HG02678 (cell line): Measurements from ENCODE around the gene LRRC25.
"Not testable (repeated sequence)": the region's sequence is repeated elsewhere in the genome, so short reads cannot be mapped to it uniquely, and the experiment has no call there.

Experiments used
- ATAC-seq: cut with Tn5 transposase; IDR thresholded peaks from one replicate; pipeline ENCODE4 v1.9.1; 2021; ENCODE audit warnings: mild to moderate bottlenecking, moderate library complexity; ENCODE audit not compliant: unreplicated experiment

LRRC25 gene

DNA sequence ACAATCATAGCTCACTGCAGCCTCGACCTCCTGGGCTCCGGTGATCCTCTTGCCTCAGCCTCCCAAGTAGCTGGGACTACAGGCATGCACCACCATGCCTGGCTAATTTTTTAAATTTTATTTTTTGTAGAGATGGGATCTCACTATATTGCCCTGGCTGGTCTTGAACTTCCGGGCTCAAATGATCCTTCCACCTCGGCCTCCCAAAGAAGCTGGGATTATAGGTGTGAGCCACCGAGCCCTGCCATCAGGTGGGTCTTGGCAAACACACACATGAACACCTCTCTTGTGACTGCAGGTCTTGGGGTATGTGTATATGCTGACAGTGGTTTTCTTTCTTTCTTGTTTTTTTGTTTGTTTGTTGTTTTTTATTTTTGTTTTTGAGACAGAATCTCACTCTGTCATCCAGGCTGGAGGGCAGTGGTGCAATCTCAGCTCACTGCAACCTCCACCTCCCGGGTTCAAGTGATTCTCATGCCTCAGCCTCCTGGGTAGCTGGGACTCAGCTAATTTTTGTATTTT is 48.5 kb downstream of the LRRC25 start:
- not testable (repeated sequence) for ATAC-seq

GRCh38 chr19:18348171-18348570 is 49.3 kb downstream of the LRRC25 start:
- no peak for ATAC-seq

DNA sequence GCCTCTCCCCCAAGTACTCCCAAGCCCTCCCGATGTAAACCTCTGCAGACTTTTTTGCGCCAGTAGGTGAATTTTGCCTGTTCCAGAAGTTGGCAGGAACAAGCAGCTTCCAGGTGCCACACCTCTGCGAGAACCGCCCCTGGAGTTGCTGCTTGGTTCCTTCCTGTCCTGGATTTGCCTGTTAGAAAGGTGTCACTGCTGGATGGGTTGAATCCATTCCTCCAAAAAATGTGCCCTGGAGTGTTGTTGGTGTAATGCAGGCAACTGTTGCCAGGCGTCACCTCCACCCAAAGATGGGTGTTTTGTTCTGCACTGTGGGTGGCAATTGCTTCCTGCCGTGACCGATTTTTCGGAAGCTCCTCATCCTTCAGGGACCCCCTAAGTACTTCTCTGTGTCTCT is 51.3 kb downstream of the LRRC25 start:
- ATAC-seq = no peak

DNA sequence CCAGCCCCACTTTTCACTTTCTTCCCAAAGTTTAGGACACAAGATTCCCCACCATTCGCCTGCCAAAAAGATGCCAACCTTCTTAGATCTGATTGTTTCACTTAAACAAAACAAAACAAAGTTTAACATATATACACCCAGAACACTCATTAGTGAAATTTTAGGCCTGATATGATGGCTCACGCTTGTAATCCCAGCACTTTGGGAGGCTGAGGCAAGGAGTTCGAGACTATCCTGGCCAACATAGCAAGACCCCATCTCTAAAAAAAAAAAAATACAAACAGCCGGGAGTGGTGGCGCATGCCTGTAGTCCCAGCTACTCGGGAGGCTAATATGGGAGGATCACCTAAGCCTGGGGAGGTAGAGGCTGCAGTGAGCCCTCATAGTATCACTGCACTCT is 52.1 kb downstream of the LRRC25 start:
- no peak for ATAC-seq

DNA sequence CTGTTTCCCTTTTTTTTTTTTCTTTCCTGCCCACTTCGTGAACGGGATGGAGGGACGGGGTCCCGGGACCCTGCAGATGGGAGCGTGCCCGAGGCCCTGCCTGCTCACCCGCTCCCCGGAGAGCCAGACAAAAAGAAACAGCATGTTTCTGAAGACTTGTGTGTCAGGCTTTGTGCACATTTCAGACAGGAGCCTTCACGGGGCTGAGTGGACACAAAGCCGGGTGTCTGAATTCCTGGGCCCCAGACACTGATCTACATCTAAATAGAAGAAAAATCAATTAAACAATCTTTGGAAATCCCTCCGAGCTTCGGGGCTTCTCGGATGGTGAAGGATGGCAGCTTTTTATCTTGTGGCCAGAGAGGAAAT is 52.9 kb downstream of the LRRC25 start:
- no peak for ATAC-seq

DNA sequence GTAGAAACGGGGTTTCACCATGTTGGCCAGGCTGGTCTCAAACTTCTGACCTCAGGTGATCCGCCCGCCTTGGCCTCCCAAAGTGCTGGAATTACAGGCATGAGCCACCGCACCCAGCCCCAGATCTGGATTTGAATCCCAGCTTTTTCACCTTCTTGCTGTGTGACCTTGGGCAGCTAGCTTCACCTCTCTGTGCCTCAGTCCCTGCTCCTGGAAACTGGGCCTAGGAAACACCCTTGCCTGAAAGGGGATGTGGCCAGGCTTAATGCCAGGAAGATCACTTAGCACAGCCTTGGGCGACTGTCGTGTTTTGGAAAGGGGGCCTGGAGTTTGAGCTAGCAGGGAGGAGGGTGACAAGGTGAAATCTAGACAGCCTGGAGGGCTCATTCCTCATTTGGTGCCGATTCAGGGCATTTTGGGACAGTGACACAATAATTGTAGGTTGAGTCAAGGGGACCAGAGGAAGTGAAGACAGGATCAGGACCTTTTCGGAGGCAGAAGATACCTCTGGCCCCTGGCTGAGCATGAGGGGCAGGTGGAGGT is 55.3 kb downstream of the LRRC25 start:
- no peak for ATAC-seq
